HepG2 (cell line): ENCODE results near the gene CNP. TPM values are rescaled to one million over a fixed set of nuclear protein-coding genes. Genes with fewer than 3 reads are reported as not detected.
"Not testable (repeated sequence)": the region's sequence is repeated elsewhere in the genome, so short reads cannot be mapped to it uniquely, and the experiment has no call there.

Experiments
- ATAC-seq: fragments of 200-7000 bp; cut with Tn5 transposase; 3 replicates; pipeline ENCODE4 v1.9.1; 2020; ENCODE audit warnings: mild to moderate bottlenecking, moderate library complexity
- BruUV-seq: library from RNA; stranded (reverse); fragments of 400-500 nt; replicated peaks from 2 replicates; lab custom pipeline; 2021; lab: Mats Ljungman, UMichigan
- CTCF ChIA-PET: fragments of 300-600 bp; formaldehyde crosslinking; extraction: SDS; loops from one replicate; lab custom pipeline; 2021; ENCODE audit warnings: low total read pairs, inconsistent platforms, low intra/inter-chr PET ratio; lab: Yijun Ruan, JAX
- POLR2A ChIA-PET: fragments of 350-600 bp; sonication (Branson Sonifier 250); formaldehyde crosslinking; loops from one replicate; lab custom pipeline; 2020; ENCODE audit warnings: antibody characterized with exemption, inconsistent platforms; lab: Yijun Ruan, JAX
- DNase-seq: peaks from one replicate; pipeline ENCODE4 v3.0.0-alpha.2; 2015; ENCODE audit warnings: low spot score
- FAIRE-seq: peaks from 3 replicates; lab custom pipeline; 2011; peaks lifted over from hg19 to GRCh38; lab: Jason Lieb, UNC
- H2AFZ ChIP-seq: one replicate; pipeline ENCODE4 v1.6.1; 2011; ENCODE audit warnings: low read length, inconsistent platforms
- H3K27ac ChIP-seq: fragments of 300-600 bp; 3 replicates; pipeline ENCODE4 v1.8.0; 2011; ENCODE audit warnings: mixed run types, mild to moderate bottlenecking, mixed read lengths, low read length, inconsistent platforms; ENCODE audit not compliant: insufficient read depth; ENCODE audit errors: extremely low read length
- H3K27me3 ChIP-seq, 2 experiments: fragments of 200-600 bp in 1 of 2; 2 replicates in 1 of 2; 3 replicates in 1 of 2; pipeline versions ENCODE4 v1.6.0 to v1.8.0; 2011; ENCODE audit warnings: low read length in 2 of 2, mild to moderate bottlenecking in 2 of 2, moderate library complexity in 2 of 2, inconsistent platforms in 1 of 2; ENCODE audit not compliant: insufficient read depth in 2 of 2, control insufficient read depth in 1 of 2
- H3K36me3 ChIP-seq, 2 experiments: fragments of 200-600 bp in 1 of 2; replicated peaks in 1 of 2; 2 replicates in 1 of 2; 3 replicates in 1 of 2; pipeline versions ENCODE4 v1.5.1 to v1.8.0; 2011; ENCODE audit warnings: low read length in 2 of 2, inconsistent platforms in 1 of 2; ENCODE audit not compliant: insufficient read depth in 2 of 2, control insufficient read depth in 1 of 2
- H3K4me1 ChIP-seq: 2 replicates; pipeline ENCODE4 v1.5.1; 2012; ENCODE audit warnings: low read length, inconsistent platforms; ENCODE audit not compliant: insufficient read depth
- H3K4me2 ChIP-seq: 2 replicates; pipeline ENCODE4 v1.6.0; 2011; ENCODE audit warnings: low read depth, low read length, inconsistent platforms
- H3K4me3 ChIP-seq, 3 experiments: fragments of 200-600 bp in 1 of 3; sonication (generic), shearing (Covaris generic) in 1 of 3; replicated peaks in 1 of 3; 2 replicates each; pipeline ENCODE4 v1.5.1; 2011 to 2016; ENCODE audit warnings: low read length in 3 of 3, inconsistent platforms in 2 of 3, low read depth in 2 of 3, mild to moderate bottlenecking in 2 of 3, control low read depth in 1 of 3, mixed read lengths in 1 of 3; ENCODE audit not compliant: insufficient read depth in 1 of 3
- H3K79me2 ChIP-seq: one replicate; pipeline ENCODE4 v1.6.1; 2011; ENCODE audit warnings: low read length, inconsistent platforms; ENCODE audit not compliant: insufficient read depth
- H3K9ac ChIP-seq: 2 replicates; pipeline ENCODE4 v1.6.0; 2011; ENCODE audit warnings: mild to moderate bottlenecking, low read depth, low read length, inconsistent platforms; ENCODE audit not compliant: insufficient read depth
- H3K9me3 ChIP-seq: 2 replicates; pipeline ENCODE4 v1.5.1; 2012; ENCODE audit warnings: mild to moderate bottlenecking, low read length
- H4K20me1 ChIP-seq: 2 replicates; pipeline ENCODE4 v1.6.0; 2011; ENCODE audit warnings: inconsistent platforms, mild to moderate bottlenecking, low read length, moderate library complexity; ENCODE audit not compliant: insufficient read depth
- ARID4A ChIP-seq: sonication (generic); formaldehyde crosslinking; IDR thresholded peaks from 2 replicates; pipeline ENCODE4 v1.5.0; 2020; ENCODE audit warnings: mild to moderate bottlenecking, missing genetic modification reagents, borderline replicate concordance
- CAMTA2 ChIP-seq: sonication (generic); formaldehyde crosslinking; IDR thresholded peaks from 2 replicates; pipeline ENCODE4 v1.4.0; 2020; ENCODE audit warnings: mild to moderate bottlenecking, missing genetic modification reagents, borderline replicate concordance
- ELF4 ChIP-seq: sonication (generic); formaldehyde crosslinking; IDR thresholded peaks from 2 replicates; pipeline ENCODE4 v1.5.0; 2020; ENCODE audit warnings: missing genetic modification reagents, mild to moderate bottlenecking, moderate library complexity, borderline replicate concordance
- NFKBIZ ChIP-seq: IDR thresholded peaks from 2 replicates; pipeline ENCODE4 v1.6.1; 2018; ENCODE audit warnings: missing genetic modification reagents, missing compliant biosample characterization
- RNF2 ChIP-seq: fragments of 450-650 bp; conservative IDR thresholded peaks from 2 replicates; pipeline ENCODE4 v1.6.1; 2016; ENCODE audit warnings: low read depth
- SIN3A ChIP-seq: IDR thresholded peaks from 2 replicates; pipeline ENCODE4 v1.6.1; 2011; ENCODE audit warnings: low read depth, mild to moderate bottlenecking, control low read depth, low read length, borderline replicate concordance
- ZBTB38 ChIP-seq: sonication (generic); formaldehyde crosslinking; IDR thresholded peaks from 2 replicates; pipeline ENCODE4 v1.5.1; 2020; ENCODE audit warnings: mild to moderate bottlenecking, missing genetic modification reagents
- ZSCAN20 ChIP-seq: sonication (generic); formaldehyde crosslinking; IDR thresholded peaks from 2 replicates; pipeline ENCODE4 v1.4.0; 2020; ENCODE audit warnings: missing genetic modification reagents, mild to moderate bottlenecking, borderline replicate concordance
- WGBS: methylation state at CpG from one replicate; pipeline ENCODE4 v1.1.6; 2017; ENCODE audit warnings: low lambda C conversion rate; 5-methylcytosine and 5-hydroxymethylcytosine counted together
- in situ Hi-C: cut with HindIII; loops from 2 replicates; pipeline ENCODE4 v1.10.0; 2017; ENCODE audit warnings: low pct_unique_long_range_greater_than_20kb; ENCODE audit not compliant: extremely low pct_ligation_motif_present
- intact Hi-C: fragments of 100-400 bp; cut with micrococcal nuclease; formaldehyde crosslinking; loops from one replicate; pipeline ENCODE4 v1.10.0; 2022; ENCODE audit not compliant: unreplicated experiment
- polyA plus RNA-seq, 8 experiments: library from polyadenylated mRNA; depleted of rRNA in 3 of 8; stranded (reverse) in 7 of 8; unstranded in 1 of 8; fragments of >200 nt; fragmentation: Illumina TruSeq in 4 of 8; extraction: Trizol in 4 of 8; gene quantifications; 2 replicates each; pipeline versions ENCODE4 v1.2.1 to v1.2.3, GENCODE V29; 2011 to 2016; ENCODE audit warnings: low read depth in 4 of 8, missing spikeins in 1 of 8, mixed read lengths in 1 of 8; ENCODE audit not compliant: insufficient read depth in 1 of 8
- total RNA-seq, 5 experiments: library from RNA; depleted of rRNA; stranded (reverse); fragments of >200 nt; fragmentation: Illumina TruSeq; extraction: Trizol; gene quantifications; 2 replicates each; pipeline ENCODE4 v1.2.3, GENCODE V29; 2016; ENCODE audit warnings: low read depth in 1 of 5
- TF ChIP-seq, protein P1 (sequence below): sonication (generic); formaldehyde crosslinking; IDR thresholded peaks from 2 replicates; pipeline ENCODE4 v1.5.1; 2020; ENCODE audit warnings: missing genetic modification reagents, mild to moderate bottlenecking, borderline replicate concordance
- TF ChIP-seq, protein P2 (sequence below): sonication (generic); formaldehyde crosslinking; IDR thresholded peaks from 2 replicates; pipeline ENCODE4 v1.4.0; 2020; ENCODE audit warnings: low read depth, mild to moderate bottlenecking, missing genetic modification reagents

The CNP gene
- total and polyA plus RNA-seq, 2 of the 13 experiments (the other 11 are each of a cell fraction or from before 2014, with no cell fraction given) = 97.2 to 161 TPM

GRCh38 chr17:42013740-42014139 lies 47.1 kb downstream of the CNP start:
- 95% methylated on average over 12 of the region's 12 CpGs for WGBS
- DNase-seq, H3K9me3 ChIP-seq, CTCF ChIA-PET, H3K27ac ChIP-seq, H2AFZ ChIP-seq, in situ Hi-C loops, H3K4me3 ChIP-seq, intact Hi-C loops, ATAC-seq, H3K9ac ChIP-seq, H3K27me3 ChIP-seq, FAIRE-seq, BruUV-seq: not testable (repeated sequence)
- Histone ChIP-seq H4K20me1 (peaks cover 18% of the 10 kb centered on the region), H3K4me1 (peaks cover 81% of the 10 kb centered on the region), H3K4me2 (peak overlapping the region; percentile 14; the same call in 1 of the 2 replicates), H3K36me3 (peaks cover 4 to 29% of the 10 kb centered on the region in 2 experiments), H3K79me2 (peaks cover 91% of the 10 kb centered on the region)
- peak; percentile 55; the same call in 1 of the 2 replicates for TF ChIP-seq ZBTB38
- POLR2A ChIA-PET = interaction anchor here (0.6 to 7.5 kb wide), 4 partner anchors 11 to 48 kb away, joined by 3 to 180 read pairs (median 5); partner anchors contain the start of gene CNP

DNA sequence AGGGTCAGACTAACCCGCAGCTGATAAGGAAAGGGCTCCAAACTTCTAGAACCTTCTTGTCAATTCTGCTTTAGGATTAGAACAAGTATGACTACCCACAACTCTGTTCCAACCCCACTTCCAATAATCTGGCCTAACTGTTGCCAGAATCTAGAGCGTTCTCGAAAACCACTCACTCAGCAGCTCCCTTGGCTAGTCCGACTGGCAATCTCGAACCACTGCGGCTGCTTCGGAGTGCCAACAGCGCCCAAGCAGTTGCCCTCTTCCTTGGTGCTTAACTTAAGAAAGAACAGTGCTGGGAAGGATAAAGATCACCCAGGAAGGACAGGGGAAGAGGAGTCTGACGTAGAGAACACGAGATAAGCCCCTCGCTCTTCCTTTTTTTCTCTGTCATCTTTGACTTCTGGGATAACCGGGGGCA lies 49.8 kb downstream of the CNP start:
- Histone ChIP-seq H2AFZ (no peak overlapping the region), H3K4me1 (peaks cover 75% of the 10 kb centered on the region), H4K20me1 (no peaks in the 10 kb centered on the region; the same call in 1 of the 2 replicates), H3K4me2 (peak overlapping the region; percentile 91), H3K4me3 (peak overlapping the region; percentile 76 to 96 (median 89)), H3K27me3 (peaks cover 0 to 3% of the 10 kb centered on the region in 2 experiments; a peak in 1 of 5 replicates), H3K79me2 (peaks cover 80% of the 10 kb centered on the region), H3K9ac (peak overlapping the region; percentile 97), H3K9me3 (no peaks in the 10 kb centered on the region), H3K36me3 (peaks cover 2 to 12% of the 10 kb centered on the region in 2 experiments; a peak in 4 of 5 replicates), H3K27ac (peak overlapping the region; percentile 84)
- in situ Hi-C loops = loop anchor here (5.0 kb wide), 1 partner anchor 49 kb away; the partner anchor contains the start of gene CNP
- no peak for FAIRE-seq
- CTCF ChIA-PET = no interaction called here
- intact Hi-C loops = loop anchor here (2.0 kb wide), 1 partner anchor 14 kb away; no protein-coding TSS in a partner anchor
- no TSS peak for BruUV-seq
- no peak for ATAC-seq
- WGBS = 3% methylated on average over 12 of the region's 12 CpGs
- DNase-seq = no peak
- POLR2A ChIA-PET = interaction anchor here (1.0 to 7.5 kb wide), 14 partner anchors 7 to 328 kb away, joined by 3 to 183 read pairs (median 10); partner anchors contain the start of genes CNP, EIF1 and KAT2A
- TF ChIP-seq SIN3A (0 out of 2 replicates have a peak, but pooled peaks have one; percentile 10), ARID4A (no peak), ELF4 (CRISPR knock-in tag) (no peak), ZSCAN20 (0 out of 2 replicates have a peak, but pooled peaks have one; percentile 4), CAMTA2 (CRISPR knock-in tag) (0 out of 2 replicates have a peak, but pooled peaks have one; percentile 16), RNF2 (no peak), NFKBIZ (CRISPR knock-in tag) (0 out of 2 replicates have a peak, but pooled peaks have one; percentile 55)
- TF ChIP-seq, protein P1, sequence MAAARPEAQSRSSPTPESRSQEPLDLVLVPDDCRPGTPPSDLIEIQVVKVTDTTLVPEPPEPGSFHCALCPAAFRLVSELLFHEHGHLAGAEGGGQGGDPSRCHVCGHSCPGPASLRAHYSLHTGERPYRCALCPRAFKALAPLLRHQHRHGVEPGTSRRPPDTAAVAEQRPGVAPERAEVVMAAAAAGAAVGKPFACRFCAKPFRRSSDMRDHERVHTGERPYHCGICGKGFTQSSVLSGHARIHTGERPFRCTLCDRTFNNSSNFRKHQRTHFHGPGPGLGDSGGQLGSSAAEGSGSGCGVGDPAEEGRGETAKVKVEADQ (CRISPR knock-in tag) = 0 out of 2 replicates have a peak, but pooled peaks have one; percentile 31
- TF ChIP-seq, protein P2, sequence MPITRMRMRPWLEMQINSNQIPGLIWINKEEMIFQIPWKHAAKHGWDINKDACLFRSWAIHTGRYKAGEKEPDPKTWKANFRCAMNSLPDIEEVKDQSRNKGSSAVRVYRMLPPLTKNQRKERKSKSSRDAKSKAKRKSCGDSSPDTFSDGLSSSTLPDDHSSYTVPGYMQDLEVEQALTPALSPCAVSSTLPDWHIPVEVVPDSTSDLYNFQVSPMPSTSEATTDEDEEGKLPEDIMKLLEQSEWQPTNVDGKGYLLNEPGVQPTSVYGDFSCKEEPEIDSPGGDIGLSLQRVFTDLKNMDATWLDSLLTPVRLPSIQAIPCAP (CRISPR knock-in tag) = no peak
